ENCODE measurements around the gene ANKS1A.

DNA sequence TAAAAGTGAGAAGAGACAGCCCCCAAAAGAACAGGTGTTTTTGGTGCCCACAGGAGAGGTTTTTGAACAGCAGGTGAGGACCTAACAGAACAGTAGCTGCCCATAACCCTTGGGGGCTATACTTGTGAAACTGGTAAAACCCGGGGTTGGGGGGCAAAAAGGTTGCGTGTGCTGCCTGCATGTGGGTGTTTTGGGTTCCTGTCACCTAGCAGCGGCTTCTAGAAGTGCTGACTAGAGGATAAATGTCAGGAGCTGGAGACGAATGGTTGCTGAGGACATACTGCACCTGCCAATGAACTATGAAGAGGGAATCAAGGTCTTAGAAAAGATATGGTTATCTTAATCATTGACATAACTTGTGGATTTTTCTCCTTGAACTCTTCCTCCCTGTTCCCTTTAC lies 17.2 kb upstream of the ANKS1A start:
- TF ChIP-seq CTCF (IDR thresholded peaks at IDR 0.05; ENCODE audit: low read depth, low read length, poor library complexity, severe bottlenecking) (no peak), EZH2phosphoT487 (IDR thresholded peaks at IDR 0.05; ENCODE audit: borderline replicate concordance, low read length) (no peak)
